ENCODE results near the gene RAD23A.
"Not testable (repeated sequence)": the region's sequence is repeated elsewhere in the genome, so short reads cannot be mapped to it uniquely, and the experiment has no call there.

RAD23A gene

DNA sequence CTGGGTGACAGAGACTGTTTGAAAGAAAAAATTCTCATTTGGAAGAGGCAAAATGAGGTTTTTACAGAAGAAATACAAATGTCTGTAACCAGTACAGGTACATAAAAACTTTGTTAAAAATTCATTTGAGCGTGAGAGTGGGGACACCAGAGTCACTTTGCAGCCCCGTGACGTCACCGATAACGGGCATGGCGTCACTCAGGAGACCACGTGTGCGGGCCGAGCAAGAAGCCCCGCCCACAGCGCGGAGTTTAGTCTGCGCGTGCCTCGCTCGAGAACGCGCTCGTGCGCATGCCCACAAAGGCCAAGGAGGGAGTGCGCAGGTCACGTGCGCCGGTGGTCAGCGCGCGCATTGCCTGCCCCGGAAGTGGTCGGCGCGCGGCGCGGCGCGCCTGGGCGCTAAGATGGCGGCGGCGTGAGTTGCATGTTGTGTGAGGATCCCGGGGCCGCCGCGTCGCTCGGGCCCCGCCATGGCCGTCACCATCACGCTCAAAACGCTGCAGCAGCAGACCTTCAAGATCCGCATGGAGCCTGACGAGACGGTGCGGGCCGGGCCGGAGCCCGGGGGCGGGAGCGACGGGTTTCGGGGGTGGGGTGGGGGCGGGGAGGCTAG lies at the start of gene RAD23A:
TSS of gene RAD23A (plus strand) at position 384 of the 613 bp plus-strand sequence. CDS start at position 471, 87 bp downstream.
- peak; percentile 99 for DNase-seq (ENCODE audit: low read depth, low spot score)

DNA sequence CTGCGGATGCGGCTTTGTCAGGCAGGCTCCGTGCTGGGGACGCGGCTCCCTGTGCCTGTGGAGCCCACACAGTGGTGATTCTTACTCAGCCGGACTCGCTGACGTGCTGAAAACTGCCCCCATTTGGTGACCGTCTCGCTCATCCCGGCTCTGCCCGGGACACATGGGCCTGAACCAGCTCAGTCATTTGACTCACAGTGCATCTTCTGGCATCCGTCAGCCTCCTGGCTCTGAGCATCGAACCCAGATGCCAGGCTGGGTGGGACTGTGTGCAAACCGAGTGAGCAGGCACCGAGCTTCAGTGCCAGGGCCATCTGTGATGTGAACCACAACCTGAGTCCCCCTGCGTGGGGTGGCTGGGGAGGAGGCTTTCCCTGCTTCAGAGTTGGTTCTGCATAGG lies 49.2 kb upstream of the RAD23A start:
- DNase-seq (ENCODE audit: low read depth, low spot score): no peak

DNA sequence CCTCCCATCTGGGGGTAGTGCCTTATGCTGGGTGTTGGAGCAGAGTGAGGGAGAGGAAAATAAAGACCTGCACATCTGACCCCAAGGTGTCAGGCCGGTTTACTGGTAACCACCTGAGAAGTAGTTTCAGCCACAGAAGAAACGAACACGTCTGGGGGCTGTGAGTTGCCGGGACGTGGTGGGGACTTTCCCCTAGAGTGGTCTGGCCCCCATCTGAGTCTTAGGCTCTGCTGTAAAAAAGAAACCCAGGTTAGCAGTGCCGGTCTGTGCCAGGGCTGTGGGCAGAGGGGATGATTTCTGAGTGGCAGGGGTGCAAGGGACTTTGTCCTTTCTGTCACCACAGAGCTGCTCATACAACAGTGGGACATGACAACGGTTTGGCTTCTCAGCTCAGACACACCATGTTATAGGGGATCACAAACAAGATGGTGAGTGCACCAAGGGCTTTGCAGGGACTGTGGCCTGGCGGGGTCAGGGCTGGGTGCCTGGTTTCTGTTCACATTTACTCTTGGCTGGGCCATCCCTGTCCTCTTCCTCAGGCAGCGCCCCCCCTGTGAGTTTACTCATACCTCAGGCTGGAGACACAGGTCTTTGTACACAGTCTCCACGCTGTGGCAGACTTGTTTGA lies 45.7 kb upstream of the RAD23A start:
- DNase-seq (ENCODE audit: low read depth, low spot score): no peak

DNA sequence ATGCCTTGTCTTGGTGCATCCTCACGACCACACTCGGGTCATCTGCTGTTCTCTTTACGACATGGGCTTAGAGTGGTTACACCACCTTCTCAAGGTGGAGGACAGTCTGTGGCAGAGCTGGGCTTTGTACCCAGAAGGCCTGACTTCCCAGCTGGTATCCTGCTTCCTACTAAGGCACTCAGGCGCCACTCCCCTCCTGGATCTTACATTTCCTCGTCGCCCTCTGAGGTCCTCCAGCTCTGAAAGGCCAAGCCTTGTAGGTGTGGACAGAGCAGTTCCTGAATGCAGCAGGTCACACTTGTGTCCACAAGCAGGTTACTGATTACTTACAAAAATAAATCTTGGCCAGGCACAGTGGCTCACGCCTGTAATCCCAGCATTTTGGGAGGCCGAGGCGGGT lies 38.5 kb upstream of the RAD23A start:
- no peak for DNase-seq (ENCODE audit: low read depth, low spot score)

DNA sequence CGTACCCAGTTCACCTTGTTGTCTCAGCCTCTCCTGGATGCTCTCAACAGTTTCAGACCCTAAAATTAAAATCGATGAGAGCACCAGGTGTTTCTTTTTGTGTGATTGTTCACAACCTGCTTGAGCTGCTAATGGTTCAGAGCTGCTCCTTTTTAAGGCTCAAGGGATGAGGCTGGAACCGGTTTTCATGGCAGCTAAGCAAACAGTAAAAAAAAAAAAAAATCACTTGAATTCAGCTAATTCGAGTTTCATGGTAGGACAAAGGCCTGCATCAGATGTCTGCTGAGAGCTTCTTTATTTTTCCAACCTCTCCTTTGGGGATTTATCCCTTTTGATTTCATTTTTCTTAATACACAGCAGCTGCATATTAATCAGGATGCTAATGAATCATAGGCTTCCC lies 33.1 kb upstream of the RAD23A start:
- no peak for DNase-seq (ENCODE audit: low read depth, low spot score)

DNA sequence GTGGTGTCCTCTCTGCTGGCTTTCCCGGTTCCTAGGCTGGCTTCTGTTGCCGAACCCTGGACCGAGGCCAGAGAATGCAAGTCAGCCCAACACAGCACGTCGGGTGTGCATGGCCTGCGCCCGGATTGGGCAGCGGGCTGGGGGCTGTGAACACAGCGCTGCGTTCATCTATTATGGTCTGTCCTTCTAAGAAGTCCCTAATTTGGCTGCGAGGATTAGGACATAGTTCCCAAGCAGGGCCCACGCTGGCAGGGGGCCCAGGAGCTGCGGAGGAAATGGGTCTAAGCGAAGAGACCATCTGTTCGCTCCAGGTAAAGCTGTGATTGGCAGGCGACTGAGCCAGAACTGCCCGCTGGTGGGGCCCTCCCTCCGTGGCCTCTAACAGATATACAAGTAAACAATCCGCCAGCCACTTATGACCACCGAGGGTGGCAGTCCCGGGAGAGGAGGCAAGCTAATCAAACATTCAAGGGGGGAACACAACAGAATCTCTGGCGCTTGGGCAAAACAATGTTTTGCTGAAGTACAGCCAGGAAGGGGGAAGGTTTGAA lies 32.6 kb upstream of the RAD23A start:
- no peak for DNase-seq (ENCODE audit: low read depth, low spot score)

DNA sequence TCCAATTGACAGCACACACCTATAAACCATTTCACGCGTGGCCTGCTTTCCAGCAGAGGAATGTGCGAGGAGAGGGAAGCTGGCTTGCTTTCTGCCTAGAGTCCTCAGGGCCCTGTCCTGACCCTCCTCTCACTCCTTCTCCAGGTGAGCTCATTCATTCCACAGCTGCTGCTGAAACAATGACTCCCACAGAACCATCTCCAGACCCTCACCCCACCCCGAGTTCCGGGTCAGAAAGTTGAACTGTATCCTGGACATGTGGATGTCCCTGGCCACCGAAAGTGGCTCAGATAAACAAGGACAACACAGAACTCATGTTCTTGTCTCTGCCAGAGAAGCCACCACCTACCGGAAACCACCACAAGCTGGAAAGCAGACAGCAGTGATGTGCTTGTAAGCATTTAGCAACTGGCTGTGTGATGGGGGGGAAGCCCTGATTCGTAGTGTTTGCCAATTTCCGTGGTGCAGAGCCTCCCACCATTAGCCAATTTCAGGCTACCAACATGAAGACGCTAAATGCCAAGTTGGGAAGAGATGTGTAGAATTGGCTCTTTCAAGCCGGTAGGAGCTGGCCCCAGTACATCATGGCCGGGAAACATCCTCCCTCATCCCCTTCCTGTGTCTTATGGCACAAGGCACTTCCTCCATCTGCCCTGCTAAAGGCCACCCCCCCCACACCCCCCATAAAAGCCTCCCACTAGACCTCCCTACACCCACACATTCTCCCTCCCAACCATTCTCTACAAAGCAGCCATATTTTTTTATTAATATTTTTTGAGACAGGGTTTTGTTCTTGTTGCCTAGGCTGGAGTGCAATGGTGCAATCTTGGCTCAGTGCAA lies 31.6 kb upstream of the RAD23A start:
- no peak for DNase-seq (ENCODE audit: low read depth, low spot score)

DNA sequence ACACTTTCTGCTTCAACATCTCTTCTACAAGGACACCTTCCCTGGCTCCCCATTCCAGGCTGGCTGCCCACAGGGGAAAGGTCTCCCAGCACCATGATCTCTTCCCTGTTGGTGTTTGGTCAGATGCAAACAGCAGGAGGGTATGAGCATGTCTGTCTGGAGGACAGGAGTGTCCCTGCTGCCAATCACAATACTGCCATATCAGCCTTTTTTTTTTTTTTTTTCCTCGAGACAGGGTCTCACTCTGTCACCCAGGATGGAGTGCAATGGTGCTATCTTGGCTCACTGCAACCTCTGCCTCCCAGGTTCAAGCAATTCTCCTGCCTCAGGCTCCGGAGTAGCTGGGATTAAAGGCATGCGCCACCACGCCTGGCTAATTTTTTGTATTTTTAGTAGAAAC lies 29.8 kb upstream of the RAD23A start:
- DNase-seq (ENCODE audit: low read depth, low spot score): not testable (repeated sequence)

DNA sequence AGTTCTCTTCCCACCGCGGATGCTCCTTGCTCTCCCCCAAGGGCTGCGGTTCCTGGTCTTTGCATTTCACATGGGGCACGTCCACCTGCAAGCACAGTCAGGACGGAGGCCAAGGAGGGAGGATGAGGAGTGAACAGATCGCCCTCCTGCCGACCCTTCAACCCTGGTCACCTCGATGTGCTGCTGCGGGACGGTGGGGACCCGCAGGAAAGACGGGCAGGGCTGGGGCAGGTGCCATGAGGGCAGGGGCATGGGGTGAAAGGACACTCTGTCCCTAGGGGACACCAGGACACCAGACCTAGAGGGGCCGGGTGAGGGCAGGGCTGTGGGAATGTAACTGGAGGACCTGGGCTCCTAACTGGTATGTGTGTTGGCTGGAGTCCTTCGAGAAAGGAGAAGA lies 27.4 kb upstream of the RAD23A start:
- no peak for DNase-seq (ENCODE audit: low read depth, low spot score)

DNA sequence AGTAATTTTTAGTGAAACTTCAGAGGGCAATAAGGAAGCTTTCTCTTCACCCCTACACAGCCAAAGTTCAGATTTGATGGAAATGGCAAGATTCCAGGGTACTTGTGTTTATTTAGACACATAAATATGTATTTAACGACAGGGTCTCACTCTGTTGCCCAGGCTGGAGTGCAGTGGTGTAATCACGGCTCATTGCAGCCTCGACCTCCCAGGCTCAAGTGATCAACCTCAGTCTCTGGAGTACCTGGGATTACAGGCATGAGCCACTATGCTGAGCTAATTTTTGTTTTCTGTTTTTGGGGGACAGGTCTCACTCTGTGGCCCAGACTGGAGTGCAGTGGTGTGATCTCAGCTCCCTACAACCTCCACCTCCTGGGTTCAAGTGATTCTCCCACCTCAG lies 24.6 kb upstream of the RAD23A start:
- DNase-seq (ENCODE audit: low read depth, low spot score): no peak

DNA sequence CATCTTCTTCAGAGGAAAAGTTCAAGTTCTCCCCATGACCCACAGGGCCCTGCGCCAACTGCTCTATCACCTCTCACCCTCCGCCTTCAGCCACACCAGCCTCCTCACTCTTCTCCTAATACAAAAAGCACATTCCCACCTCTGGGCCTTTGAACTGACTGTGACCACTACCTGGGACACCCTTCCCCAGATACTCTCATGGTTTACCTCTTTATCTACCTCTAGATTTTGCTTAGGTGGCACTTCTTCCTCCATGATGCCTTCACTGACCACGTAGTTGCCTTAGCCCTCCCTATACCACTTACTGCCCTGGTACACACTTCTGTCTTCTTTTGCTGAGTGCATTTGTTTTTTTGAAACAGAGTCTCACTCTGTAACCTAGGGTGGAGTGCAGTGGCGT lies 22.7 kb upstream of the RAD23A start:
- DNase-seq (ENCODE audit: low read depth, low spot score): no peak

DNA sequence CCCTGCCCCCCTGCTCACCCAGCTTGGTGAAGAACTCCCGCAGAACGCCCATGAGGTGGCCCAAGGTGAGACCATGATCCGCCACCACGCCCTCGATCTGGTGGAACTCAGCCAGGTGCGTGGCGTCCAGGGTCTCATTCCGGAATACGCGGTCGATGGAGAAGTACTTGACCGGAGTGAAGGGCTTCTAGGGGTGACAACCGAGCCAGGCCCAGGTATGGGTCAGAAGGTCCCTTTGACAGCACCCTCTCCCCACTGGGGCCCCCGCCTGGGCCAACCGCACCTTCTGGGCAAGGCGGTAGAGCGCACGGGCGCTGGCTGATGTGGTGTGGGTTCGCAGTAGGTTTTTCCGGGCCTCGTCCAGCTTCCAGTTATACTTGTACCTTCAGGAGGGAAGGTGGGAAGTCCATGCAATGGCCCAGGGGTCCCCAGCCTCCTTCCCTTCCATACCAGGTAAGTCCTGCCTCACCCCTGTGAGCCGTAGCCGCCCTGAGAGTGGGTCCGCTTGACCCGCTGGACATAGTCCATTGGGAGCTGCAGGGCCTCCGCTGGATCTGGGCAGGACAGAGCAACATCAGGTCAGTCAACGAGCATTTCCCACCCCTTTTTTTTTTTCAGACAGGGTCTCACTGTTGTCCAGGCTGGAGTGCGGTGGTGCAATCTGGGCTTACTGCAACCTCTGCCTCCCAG lies 20.9 kb upstream of the RAD23A start:
- DNase-seq (ENCODE audit: low read depth, low spot score): no peak

DNA sequence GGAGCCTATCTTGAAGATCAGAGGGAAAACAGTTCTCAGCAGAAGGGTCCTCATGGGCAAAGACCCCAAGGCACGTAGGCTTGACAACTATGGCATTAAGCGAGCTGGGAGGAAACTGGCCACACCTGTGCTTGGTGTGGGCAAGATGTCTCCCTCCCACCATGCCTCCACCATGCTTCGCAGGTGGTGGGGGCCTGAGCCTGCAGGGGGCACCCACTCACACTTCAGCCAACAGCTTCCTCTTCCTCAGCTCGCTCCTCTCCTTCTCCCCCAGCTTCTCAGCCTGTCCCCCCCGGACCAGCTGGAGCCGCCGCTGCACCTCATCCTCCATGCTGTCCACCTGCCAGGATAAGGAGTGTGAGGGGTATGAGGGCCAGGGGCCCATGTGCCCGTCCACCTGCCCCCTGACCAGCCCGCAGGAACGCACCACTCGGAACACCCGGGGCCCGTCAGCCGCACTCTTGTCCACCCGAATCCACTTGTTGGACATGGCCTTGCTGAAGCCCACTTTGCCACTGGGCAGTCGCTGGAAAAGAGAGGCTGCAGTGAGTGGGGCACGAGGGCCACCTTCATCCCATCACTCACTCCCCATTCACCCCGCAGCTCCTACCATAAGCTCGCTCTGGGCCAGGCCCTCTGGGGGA lies 15.5 kb upstream of the RAD23A start:
- DNase-seq (ENCODE audit: low read depth, low spot score): no peak

DNA sequence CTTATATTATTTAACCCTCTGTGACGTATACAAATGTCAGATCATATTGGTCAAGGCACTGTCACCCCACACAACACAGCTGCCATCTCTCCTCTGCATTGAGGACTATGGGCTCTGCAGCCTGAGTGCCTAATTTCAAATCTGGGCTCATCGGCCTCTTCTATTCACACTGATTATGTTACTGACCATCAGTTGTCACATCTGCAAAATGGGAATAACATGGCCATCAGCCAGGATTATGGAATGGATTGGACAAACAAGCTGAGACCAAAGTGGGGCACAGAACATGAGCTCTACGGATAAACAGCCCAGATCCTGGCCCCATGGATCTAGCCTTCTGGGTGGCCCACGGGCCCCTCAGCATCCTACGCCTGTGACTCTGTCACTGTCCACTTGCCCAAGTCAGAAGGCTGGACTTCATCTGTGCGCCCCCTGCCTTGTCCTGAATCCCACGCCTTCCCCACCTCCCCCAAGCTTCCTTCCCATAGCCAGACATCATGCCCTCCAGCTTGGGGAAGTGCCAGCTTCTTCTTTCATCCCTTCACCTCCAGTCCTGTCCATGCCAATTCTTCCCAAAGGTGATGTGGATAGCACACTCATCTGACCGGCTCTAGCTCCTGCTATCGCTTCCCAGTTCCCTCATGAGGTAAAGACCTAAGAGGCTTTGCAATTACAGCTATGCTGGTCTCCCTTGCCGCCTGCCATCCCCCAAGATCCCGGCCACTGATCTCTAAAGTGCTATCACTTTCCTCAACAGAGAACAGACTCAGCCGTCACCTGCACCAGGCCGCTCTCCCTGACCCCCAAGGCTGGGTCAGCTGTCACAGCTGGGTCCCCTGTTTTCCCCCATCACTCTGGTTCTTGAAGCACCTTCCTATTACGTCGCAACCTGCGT lies 13.0 kb upstream of the RAD23A start:
- no peak for DNase-seq (ENCODE audit: low read depth, low spot score)

DNA sequence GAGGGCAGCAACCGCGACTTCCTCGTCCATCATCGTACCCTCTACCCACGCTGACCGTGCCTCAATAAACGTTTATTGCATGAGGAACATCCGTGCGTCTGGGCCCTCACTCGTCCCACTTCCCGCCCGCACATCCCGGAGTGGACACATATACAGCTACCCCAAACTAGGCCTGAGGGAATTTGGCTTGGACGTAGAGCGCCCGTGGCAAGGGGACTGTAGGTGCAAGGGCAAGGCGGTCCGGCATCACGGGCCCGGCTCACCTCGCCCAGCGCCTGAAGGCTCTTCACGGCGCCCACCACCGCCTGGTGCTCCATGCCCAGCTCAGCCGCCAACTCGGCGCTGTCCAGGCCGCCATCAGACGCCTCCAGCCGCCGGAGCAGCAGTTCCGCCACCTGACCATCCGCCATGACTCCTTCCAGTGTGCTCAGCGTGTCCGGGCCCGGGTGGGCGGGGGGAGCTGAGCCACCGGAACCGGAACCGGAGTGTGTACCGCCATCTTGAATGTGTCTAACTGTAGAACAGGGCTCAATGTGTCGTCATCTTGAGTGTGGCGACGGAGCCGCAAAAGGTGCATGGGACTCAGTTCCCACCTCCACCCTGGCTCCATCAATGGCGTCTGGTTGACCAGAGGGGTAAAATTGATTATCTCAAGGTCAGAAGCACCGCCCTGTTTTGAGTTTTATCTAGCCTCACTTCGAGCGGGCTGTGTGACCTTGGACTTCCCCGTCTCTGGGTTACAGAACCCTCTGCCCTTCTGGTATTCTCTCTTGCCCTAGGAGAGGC lies 12.2 kb upstream of the RAD23A start, which contains the start of gene FARSA:
TSS of gene FARSA (minus strand) at position 425 of the 786 bp plus-strand sequence. CDS start at position 410, 15 bp downstream.
- DNase-seq (ENCODE audit: low read depth, low spot score): no peak

DNA sequence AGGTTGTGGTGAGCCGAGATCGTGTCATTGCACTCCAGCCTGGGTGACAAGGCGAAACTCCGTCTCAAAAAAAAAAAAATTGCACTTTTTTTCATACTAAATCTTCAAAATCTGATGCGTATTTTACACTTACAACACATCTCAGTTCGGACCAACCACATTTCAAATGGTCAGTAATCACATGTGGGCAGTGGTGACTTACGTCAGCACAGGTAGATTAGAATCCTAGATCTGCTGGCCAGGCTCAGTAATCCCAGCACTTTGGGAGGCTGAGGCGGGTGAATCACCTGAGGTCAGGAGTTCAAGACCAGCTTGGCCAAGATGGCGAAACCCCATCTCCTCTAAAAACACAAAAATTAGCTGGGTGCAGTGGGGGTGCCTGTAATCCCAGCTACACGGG lies 10.6 kb upstream of the RAD23A start:
- DNase-seq (ENCODE audit: low read depth, low spot score): no peak

DNA sequence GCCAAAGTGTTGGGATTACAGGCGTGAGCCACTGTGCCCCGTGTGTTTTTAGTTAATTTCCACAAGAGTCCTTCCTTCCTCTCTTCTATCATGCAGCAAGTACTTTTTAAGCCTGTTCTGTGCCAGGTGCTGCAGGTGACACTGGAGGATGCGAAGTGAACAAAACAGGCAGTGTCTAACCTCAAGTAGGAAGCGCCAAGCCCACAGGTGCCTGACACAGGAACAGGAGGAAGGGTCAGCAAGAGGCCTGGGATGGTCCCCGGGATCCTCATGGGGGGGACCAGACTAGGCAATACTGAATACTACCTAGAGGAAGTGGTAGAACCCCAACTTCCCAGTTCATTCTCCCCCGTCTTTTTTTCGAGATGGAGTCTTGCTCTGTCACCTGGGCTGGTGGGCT lies 9.1 kb upstream of the RAD23A start:
- no peak for DNase-seq (ENCODE audit: low read depth, low spot score)

DNA sequence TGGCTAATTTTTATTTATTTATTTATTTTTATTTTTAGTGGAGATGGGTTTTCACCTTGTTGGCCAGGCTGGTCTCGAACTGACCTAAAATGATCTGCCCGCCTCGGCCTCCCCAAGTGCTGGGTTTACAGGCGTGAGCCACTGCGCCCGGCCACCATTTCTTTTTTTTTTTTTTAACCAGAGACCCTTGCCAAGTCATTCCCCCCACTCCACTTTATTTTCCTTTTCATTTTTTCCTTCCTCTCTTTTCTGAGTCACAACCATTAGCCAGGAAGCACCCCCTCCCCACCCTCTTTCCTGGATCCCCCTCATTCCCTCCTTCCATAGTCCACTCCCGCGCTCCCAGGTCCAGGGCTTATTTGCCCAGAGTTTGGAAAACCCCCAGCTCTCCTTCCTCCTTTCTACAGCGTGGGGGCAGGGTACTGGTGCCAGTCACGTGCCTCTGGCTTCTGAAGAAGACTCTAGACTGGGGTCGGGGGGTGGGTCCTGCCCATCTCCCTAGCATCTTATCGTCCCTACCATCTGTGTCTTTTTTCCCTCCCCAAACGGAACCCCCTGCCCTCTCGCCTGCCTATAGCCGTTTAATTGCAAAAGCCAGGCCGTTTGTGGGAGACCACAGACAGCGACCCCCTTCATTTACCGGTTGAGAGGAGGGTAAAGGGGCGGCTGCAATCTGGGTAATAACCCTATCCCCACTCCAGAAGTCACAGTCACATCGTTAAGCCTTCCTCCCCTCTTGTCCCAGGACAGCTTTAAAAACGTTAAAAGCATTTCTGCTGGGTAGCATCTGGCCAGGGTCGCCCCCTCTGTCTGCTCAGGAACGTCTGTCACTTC lies 8.4 kb upstream of the RAD23A start:
- DNase-seq (ENCODE audit: low read depth, low spot score): no peak
